Trophoblast cell (in vitro differentiated cells and primary cell): ENCODE results near the gene GADD45GIP1.

Experiments used
- DNase-seq, 2 donors: peaks; one replicate each; pipeline ENCODE4 v3.0.0-alpha.2; 2016
- H2AFZ ChIP-seq: 2 replicates; pipeline ENCODE4 v1.6.1; 2013; ENCODE audit warnings: low read length, moderate library complexity, mild to moderate bottlenecking; ENCODE audit not compliant: insufficient read depth, poor library complexity
- H2AK5ac ChIP-seq: 2 replicates; pipeline ENCODE4 v1.6.1; 2013; ENCODE audit warnings: mild to moderate bottlenecking, low read length
- H2BK120ac ChIP-seq: 2 replicates; pipeline ENCODE4 v1.6.1; 2013; ENCODE audit warnings: low read length, mild to moderate bottlenecking, moderate library complexity; ENCODE audit not compliant: insufficient read depth, poor library complexity
- H2BK12ac ChIP-seq: 2 replicates; pipeline ENCODE4 v1.6.1; 2013; ENCODE audit warnings: mild to moderate bottlenecking, low read length, moderate library complexity
- H2BK5ac ChIP-seq: 2 replicates; pipeline ENCODE4 v1.6.1; 2013; ENCODE audit warnings: low read length, low read depth, moderate library complexity, mild to moderate bottlenecking; ENCODE audit not compliant: poor library complexity
- H3K14ac ChIP-seq: 2 replicates; pipeline ENCODE4 v1.6.1; 2013; ENCODE audit warnings: mild to moderate bottlenecking, low read length
- H3K18ac ChIP-seq: 2 replicates; pipeline ENCODE4 v1.6.1; 2013; ENCODE audit warnings: mild to moderate bottlenecking, low read length
- H3K23ac ChIP-seq: 2 replicates; pipeline ENCODE4 v1.6.1; 2013; ENCODE audit warnings: low read length
- H3K27ac ChIP-seq: 2 replicates; pipeline ENCODE4 v1.5.1; 2013; ENCODE audit warnings: low read depth, mild to moderate bottlenecking, inconsistent platforms, low read length, moderate library complexity
- H3K27me3 ChIP-seq: 2 replicates; pipeline ENCODE4 v1.6.1; 2013; ENCODE audit warnings: inconsistent platforms, mild to moderate bottlenecking, low read length, moderate library complexity; ENCODE audit not compliant: insufficient read depth
- H3K36me3 ChIP-seq, 2 experiments: 1 replicate in 1 of 2; 2 replicates in 1 of 2; pipeline ENCODE4 v1.6.1; 2013; ENCODE audit warnings: low read length in 2 of 2, mild to moderate bottlenecking in 2 of 2, moderate library complexity in 1 of 2; ENCODE audit not compliant: insufficient read depth in 2 of 2, control insufficient read depth in 1 of 2
- H3K4ac ChIP-seq: 2 replicates; pipeline ENCODE4 v1.6.1; 2013; ENCODE audit warnings: low read depth, mild to moderate bottlenecking, low read length, moderate library complexity
- H3K4me1 ChIP-seq, 2 experiments: 1 replicate in 1 of 2; 2 replicates in 1 of 2; pipeline ENCODE4 v1.6.1; 2013; ENCODE audit warnings: low read length in 2 of 2, mild to moderate bottlenecking in 2 of 2, moderate library complexity in 1 of 2; ENCODE audit not compliant: insufficient read depth in 2 of 2, control insufficient read depth in 1 of 2
- H3K4me2 ChIP-seq: 2 replicates; pipeline ENCODE4 v1.6.1; 2013; ENCODE audit warnings: inconsistent platforms, mild to moderate bottlenecking, low read length, moderate library complexity
- H3K4me3 ChIP-seq: 2 replicates; pipeline ENCODE4 v1.5.1; 2013; ENCODE audit warnings: mild to moderate bottlenecking, low read depth, low read length, inconsistent platforms
- H3K79me1 ChIP-seq: one replicate; pipeline ENCODE4 v1.6.1; 2013; ENCODE audit warnings: low read length
- H3K79me2 ChIP-seq: 2 replicates; pipeline ENCODE4 v1.6.1; 2013; ENCODE audit warnings: low read length, mild to moderate bottlenecking; ENCODE audit not compliant: control insufficient read depth, insufficient read depth, poor library complexity
- H3K9ac ChIP-seq: 2 replicates; pipeline ENCODE4 v1.6.1; 2013; ENCODE audit warnings: mild to moderate bottlenecking, low read length
- H3K9me3 ChIP-seq: 2 replicates; pipeline ENCODE4 v1.6.1; 2013; ENCODE audit warnings: low read depth, mild to moderate bottlenecking, control low read depth, inconsistent platforms, low read length; ENCODE audit not compliant: insufficient read depth
- H4K12ac ChIP-seq: 2 replicates; pipeline ENCODE4 v1.6.1; 2013; ENCODE audit warnings: low read depth, mild to moderate bottlenecking, low read length, moderate library complexity
- H4K8ac ChIP-seq: 2 replicates; pipeline ENCODE4 v1.6.1; 2013; ENCODE audit warnings: low read depth, mild to moderate bottlenecking, low read length, moderate library complexity
- H4K91ac ChIP-seq: one replicate; pipeline ENCODE4 v1.6.1; 2013; ENCODE audit warnings: low read depth, mild to moderate bottlenecking, low read length, moderate library complexity
- WGBS: extraction: QIAGEN DNeasy Blood & Tissue Kit; methylation state at CpG from one replicate; pipeline ENCODE4 v1.1.7; 2013; ENCODE audit warnings: missing lambda C conversion rate; ENCODE audit not compliant: insufficient read length, insufficient coverage; ENCODE audit errors: extremely low coverage; 5-methylcytosine and 5-hydroxymethylcytosine counted together

The GADD45GIP1 gene

GRCh38 chr19:12945479-12946091 lies 11.4 kb downstream of the GADD45GIP1 start, which contains the start of gene RAD23A:
Gene RAD23A, plus strand, starts transcription at chr19:12945862. Its CDS starts 87 bp downstream, at chr19:12945949.
- peak within 1 kb of the TSS; percentile 55 for H2AK5ac ChIP-seq
- H3K4me2 ChIP-seq, result peak within 1 kb of the TSS; percentile 95
- DNase-seq, result peak; percentile 99 to 100
- H3K79me2 ChIP-seq, result peaks cover 4% of the 10 kb centered on the region
- no CpG with 5 or more reads among the region's 62 CpGs for WGBS
- H3K27me3 ChIP-seq, result no peaks in the 10 kb centered on the region
- peak within 1 kb of the TSS; percentile 72 for H4K12ac ChIP-seq
- H2AFZ ChIP-seq, result peak within 1 kb of the TSS; percentile 43
- no peak within 1 kb of the TSS for H3K23ac ChIP-seq
- H3K27ac ChIP-seq, result peak within 1 kb of the TSS; percentile 98
- peaks cover 5 to 10% of the 10 kb centered on the region in 2 experiments for H3K4me1 ChIP-seq
- peak within 1 kb of the TSS; percentile 73 for H3K14ac ChIP-seq
- H3K9me3 ChIP-seq, result peaks cover 2% of the 10 kb centered on the region
- H3K79me1 ChIP-seq, result peaks cover 8% of the 10 kb centered on the region
- H2BK5ac ChIP-seq, result peak within 1 kb of the TSS; percentile 84
- peak within 1 kb of the TSS; percentile 98 for H3K9ac ChIP-seq
- H3K18ac ChIP-seq, result peak within 1 kb of the TSS; percentile 73
- peaks cover 64 to 68% of the 10 kb centered on the region in 2 experiments for H3K36me3 ChIP-seq
- peak within 1 kb of the TSS; percentile 61 for H3K4ac ChIP-seq
- no peak within 1 kb of the TSS for H2BK12ac ChIP-seq
- peak within 1 kb of the TSS; percentile 86 for H4K91ac ChIP-seq
- H4K8ac ChIP-seq, result peak within 1 kb of the TSS; percentile 79
- H3K4me3 ChIP-seq, result peak within 1 kb of the TSS; percentile 97
- H2BK120ac ChIP-seq, result peak within 1 kb of the TSS; percentile 54

GRCh38 chr19:12944104-12944674 lies 12.8 kb downstream of the GADD45GIP1 start:
- Histone ChIP-seq H4K91ac (no peak overlapping the region), H2AFZ (no peak overlapping the region), H2BK120ac (no peak overlapping the region), H3K27me3 (no peaks in the 10 kb centered on the region), H3K79me1 (peaks cover 11% of the 10 kb centered on the region), H3K36me3 (peaks cover 62 to 67% of the 10 kb centered on the region in 2 experiments), H4K12ac (no peak overlapping the region), H3K4me1 (peaks cover 11 to 18% of the 10 kb centered on the region in 2 experiments), H4K8ac (no peak overlapping the region), H3K79me2 (peaks cover 14% of the 10 kb centered on the region), H3K4ac (no peak overlapping the region), H3K4me3 (no peak overlapping the region), H3K9me3 (peaks cover 2% of the 10 kb centered on the region), H2BK5ac (no peak overlapping the region), H2AK5ac (no peak overlapping the region), H3K4me2 (no peak overlapping the region), H3K9ac (no peak overlapping the region), H3K23ac (no peak overlapping the region), H3K18ac (no peak overlapping the region), H3K14ac (no peak overlapping the region), H3K27ac (peak overlapping the region; percentile 27), H2BK12ac (no peak overlapping the region)
- DNase-seq, result no peak
- no CpG with 5 or more reads among the region's 2 CpGs for WGBS

GRCh38 chr19:12943437-12944044 lies 13.5 kb downstream of the GADD45GIP1 start:
- Histone ChIP-seq H3K4me1 (peaks cover 11 to 18% of the 10 kb centered on the region in 2 experiments), H2AK5ac (no peak overlapping the region), H2BK5ac (no peak overlapping the region), H3K23ac (no peak overlapping the region), H3K36me3 (peaks cover 56 to 62% of the 10 kb centered on the region in 2 experiments), H4K8ac (no peak overlapping the region), H3K27ac (no peak overlapping the region), H3K4ac (peak overlapping the region; percentile 6), H3K4me2 (no peak overlapping the region), H3K79me1 (peaks cover 16% of the 10 kb centered on the region), H3K14ac (no peak overlapping the region), H3K4me3 (no peak overlapping the region), H4K91ac (no peak overlapping the region), H4K12ac (peak overlapping the region; percentile 11), H3K18ac (no peak overlapping the region), H2BK120ac (no peak overlapping the region), H2BK12ac (no peak overlapping the region), H3K9me3 (peaks cover 3% of the 10 kb centered on the region), H2AFZ (no peak overlapping the region), H3K79me2 (peaks cover 21% of the 10 kb centered on the region), H3K27me3 (no peaks in the 10 kb centered on the region), H3K9ac (no peak overlapping the region)
- no CpG with 5 or more reads among the region's 18 CpGs for WGBS
- DNase-seq, result no peak

- DNase-seq, result no peak
- WGBS, result no CpG with 5 or more reads among the region's 2 CpGs
These were observed 16.1 kb downstream of the GADD45GIP1 start for GRCh38 chr19:12940897-12941296.

More at GRCh38 chr19:12940897-12941296, 16.1 kb downstream of the GADD45GIP1 start:
- Histone ChIP-seq H3K4me2 (peak overlapping the region; percentile 52), H2BK12ac (no peak overlapping the region), H4K91ac (no peak overlapping the region), H3K9ac (no peak overlapping the region), H3K79me2 (peaks cover 22% of the 10 kb centered on the region), H2AFZ (no peak overlapping the region), H2BK5ac (no peak overlapping the region), H3K36me3 (peaks cover 47 to 52% of the 10 kb centered on the region in 2 experiments), H3K14ac (no peak overlapping the region), H4K12ac (no peak overlapping the region), H3K27me3 (no peaks in the 10 kb centered on the region), H2AK5ac (no peak overlapping the region), H3K4ac (no peak overlapping the region), H3K4me3 (no peak overlapping the region), H3K23ac (no peak overlapping the region), H3K9me3 (peaks cover 2% of the 10 kb centered on the region), H3K27ac (peak overlapping the region; percentile 25), H3K4me1 (peaks cover 18 to 22% of the 10 kb centered on the region in 2 experiments), H3K18ac (no peak overlapping the region), H4K8ac (no peak overlapping the region), H2BK120ac (no peak overlapping the region), H3K79me1 (peaks cover 18% of the 10 kb centered on the region)
